Neural cell (in vitro differentiated cells): Measurements from ENCODE around the gene RTP5. TPM values are rescaled to one million over a fixed set of nuclear protein-coding genes. Genes with fewer than 3 reads are reported as not detected.

Source experiments
- H2AFZ ChIP-seq: fragments of 200-600, 300-800 bp; sonication (generic), shearing (Covaris generic); 2 replicates; pipeline ENCODE4 v1.6.0; 2014; ENCODE audit warnings: low read depth, mild to moderate bottlenecking, antibody characterized with exemption, low read length, moderate library complexity
- H3F3A ChIP-seq: fragments of 200-600 bp; shearing (Covaris generic); 2 replicates; pipeline ENCODE4 v1.6.1; 2016; ENCODE audit warnings: mild to moderate bottlenecking, moderate library complexity, mixed read lengths, antibody characterized with exemption, low read length; ENCODE audit not compliant: insufficient read depth, poor library complexity, severe bottlenecking
- H3K27ac ChIP-seq: fragments of 200-600, 300-800 bp; sonication (generic), shearing (Covaris generic); 2 replicates; pipeline ENCODE4 v1.5.1; 2014; ENCODE audit warnings: mild to moderate bottlenecking, low read length, moderate library complexity
- H3K27me3 ChIP-seq: fragments of 300-800, 200-600 bp; sonication (generic), shearing (Covaris generic); 2 replicates; pipeline ENCODE4 v1.6.0; 2014; ENCODE audit warnings: mild to moderate bottlenecking, low read depth, low read length, moderate library complexity; ENCODE audit not compliant: insufficient read depth
- H3K36me3 ChIP-seq: fragments of 300-800, 200-600 bp; sonication (generic), shearing (Covaris generic); 2 replicates; pipeline ENCODE4 v1.5.1; 2014; ENCODE audit warnings: mild to moderate bottlenecking, antibody characterized with exemption, low read length, moderate library complexity; ENCODE audit not compliant: insufficient read depth
- H3K4me2 ChIP-seq: fragments of 300-800, 200-600 bp; sonication (generic), shearing (Covaris generic); 2 replicates; pipeline ENCODE4 v1.6.0; 2014; ENCODE audit warnings: mild to moderate bottlenecking, low read length
- H3K4me3 ChIP-seq: fragments of 300-800, 200-600 bp; sonication (generic), shearing (Covaris generic); 2 replicates; pipeline ENCODE4 v1.5.1; 2014; ENCODE audit warnings: mild to moderate bottlenecking, low read length, moderate library complexity
- H3K79me2 ChIP-seq: fragments of 200-600 bp; shearing (Covaris generic); replicated peaks from 2 replicates; pipeline ENCODE4 v1.6.0; 2014; ENCODE audit warnings: mild to moderate bottlenecking, low read length, moderate library complexity; ENCODE audit not compliant: insufficient read depth
- H3K9ac ChIP-seq: fragments of 300-800, 200-600 bp; sonication (generic), shearing (Covaris generic); 2 replicates; pipeline ENCODE4 v1.6.1; 2016; ENCODE audit warnings: mild to moderate bottlenecking, low read length, mixed read lengths
- H3K9me2 ChIP-seq: fragments of 200-600 bp; shearing (Covaris generic); 2 replicates; pipeline ENCODE4 v1.6.1; 2016; ENCODE audit warnings: mild to moderate bottlenecking, low read length, mixed read lengths; ENCODE audit not compliant: insufficient read depth
- H3K9me3 ChIP-seq: fragments of 200-600, 300-800 bp; sonication (generic), shearing (Covaris generic); 2 replicates; pipeline ENCODE4 v1.6.1; 2016; ENCODE audit warnings: mild to moderate bottlenecking, mixed run types, low read length, moderate library complexity, mixed read lengths
- H4K20me1 ChIP-seq: fragments of 200-600 bp; shearing (Covaris generic); 2 replicates; pipeline ENCODE4 v1.6.1; 2016; ENCODE audit warnings: mild to moderate bottlenecking, mixed run types; ENCODE audit not compliant: insufficient read depth
- EP300 ChIP-seq: fragments of 450-650 bp; conservative IDR thresholded peaks from 2 replicates; pipeline ENCODE4 v1.6.1; 2014; ENCODE audit warnings: antibody characterized with exemption, mild to moderate bottlenecking, moderate library complexity; ENCODE audit not compliant: poor library complexity, severe bottlenecking
- EZH2 ChIP-seq: fragments of 200-600, 300-800 bp; shearing (Covaris generic), sonication (generic); IDR thresholded peaks from 2 replicates; pipeline ENCODE4 v1.6.1; 2014; ENCODE audit warnings: antibody characterized with exemption, low read length, borderline replicate concordance, mild to moderate bottlenecking; ENCODE audit not compliant: insufficient read depth, poor library complexity, severe bottlenecking
- MXI1 ChIP-seq: fragments of 450-650 bp; conservative IDR thresholded peaks from 2 replicates; pipeline ENCODE4 v1.6.1; 2014; ENCODE audit warnings: antibody characterized with exemption, mild to moderate bottlenecking; ENCODE audit not compliant: poor library complexity, severe bottlenecking
- POLR2AphosphoS5 ChIP-seq: IDR thresholded peaks from 2 replicates; pipeline ENCODE4 v1.6.1; 2012
- SMC3 ChIP-seq: fragments of 450-650 bp; conservative IDR thresholded peaks from 2 replicates; pipeline ENCODE4 v1.6.1; 2014; ENCODE audit warnings: antibody characterized with exemption, mild to moderate bottlenecking, moderate library complexity; ENCODE audit not compliant: poor library complexity
- TAF1 ChIP-seq: IDR thresholded peaks from 2 replicates; pipeline ENCODE4 v1.6.1; 2012; ENCODE audit warnings: low read depth
- polyA plus RNA-seq: library from polyadenylated mRNA; depleted of rRNA; stranded (reverse); fragments of >200 nt; gene quantifications from 2 replicates; pipeline ENCODE4 v1.2.3, GENCODE V29; 2014
- TF ChIP-seq, protein P1 (sequence below): IDR thresholded peaks from 2 replicates; pipeline ENCODE4 v1.6.1; 2012; ENCODE audit warnings: borderline replicate concordance

RTP5 gene
- polyA plus RNA-seq, 1 donor from 2014 or later: 1.8 TPM

DNA sequence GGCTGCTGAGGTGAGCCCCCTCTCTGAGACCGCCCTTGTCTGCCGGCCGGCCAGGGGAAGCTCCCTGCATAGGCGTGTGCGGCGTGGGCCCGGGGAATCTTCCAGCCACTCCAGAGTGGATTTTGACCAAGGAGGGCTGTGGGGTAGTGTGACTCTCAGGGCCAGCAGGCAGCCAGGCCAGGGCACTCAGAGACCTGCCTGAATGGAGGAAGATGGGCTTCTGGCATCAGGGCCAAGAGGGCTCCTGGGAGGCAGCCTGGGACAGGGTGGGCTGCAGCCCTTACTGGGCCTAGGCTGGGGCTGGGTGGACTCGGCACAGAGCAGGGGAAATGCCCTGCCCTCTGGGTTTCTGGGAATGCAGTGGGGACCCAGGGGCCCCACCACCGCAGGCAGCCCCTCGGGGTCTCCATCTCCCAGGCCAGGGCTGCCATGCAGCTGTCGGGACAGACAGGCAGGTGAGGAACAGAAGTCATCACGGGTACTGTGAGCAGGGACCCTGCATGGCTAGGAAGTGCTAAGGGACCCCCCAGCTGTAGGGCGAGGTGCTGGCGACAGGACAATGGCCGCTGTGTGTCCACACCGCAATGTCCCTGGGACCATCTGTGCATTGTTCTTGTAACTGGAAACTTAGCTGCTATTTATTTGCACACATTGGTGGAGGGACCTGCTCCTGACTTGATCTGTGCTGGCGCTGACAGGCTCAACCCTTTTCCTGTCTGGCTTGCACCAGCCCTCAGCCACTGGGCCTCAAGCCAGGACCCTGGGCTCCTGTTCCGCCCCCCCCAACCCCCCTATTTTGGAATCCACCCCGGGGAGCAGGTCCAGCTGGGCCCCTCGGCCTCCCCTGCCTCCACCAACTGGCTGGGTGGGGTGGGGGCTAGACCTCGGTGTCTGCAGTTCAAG is 14.9 kb upstream of the RTP5 start:
- Histone ChIP-seq H3K27me3 (no peaks in the 10 kb centered on the region), H3K9ac (no peak overlapping the region), H4K20me1 (no peaks in the 10 kb centered on the region), H2AFZ (no peak overlapping the region), H3K4me2 (no peak overlapping the region), H3F3A (no peaks in the 10 kb centered on the region), H3K36me3 (no peaks in the 10 kb centered on the region), H3K9me2 (no peaks in the 10 kb centered on the region), H3K9me3 (no peaks in the 10 kb centered on the region), H3K4me3 (no peak overlapping the region), H3K79me2 (no peaks in the 10 kb centered on the region), H3K27ac (no peak overlapping the region)
- TF ChIP-seq POLR2AphosphoS5: no peak
- TF ChIP-seq EP300: no peak
- TF ChIP-seq EZH2: no peak

GRCh38 chr2:241855245-241855887 is 14.2 kb upstream of the RTP5 start:
- H4K20me1 ChIP-seq: no peaks in the 10 kb centered on the region
- no peaks in the 10 kb centered on the region for H3F3A ChIP-seq
- H3K9ac ChIP-seq: no peak overlapping the region
- H3K27ac ChIP-seq: no peak overlapping the region
- no peaks in the 10 kb centered on the region for H3K79me2 ChIP-seq
- TF ChIP-seq, protein P1, sequence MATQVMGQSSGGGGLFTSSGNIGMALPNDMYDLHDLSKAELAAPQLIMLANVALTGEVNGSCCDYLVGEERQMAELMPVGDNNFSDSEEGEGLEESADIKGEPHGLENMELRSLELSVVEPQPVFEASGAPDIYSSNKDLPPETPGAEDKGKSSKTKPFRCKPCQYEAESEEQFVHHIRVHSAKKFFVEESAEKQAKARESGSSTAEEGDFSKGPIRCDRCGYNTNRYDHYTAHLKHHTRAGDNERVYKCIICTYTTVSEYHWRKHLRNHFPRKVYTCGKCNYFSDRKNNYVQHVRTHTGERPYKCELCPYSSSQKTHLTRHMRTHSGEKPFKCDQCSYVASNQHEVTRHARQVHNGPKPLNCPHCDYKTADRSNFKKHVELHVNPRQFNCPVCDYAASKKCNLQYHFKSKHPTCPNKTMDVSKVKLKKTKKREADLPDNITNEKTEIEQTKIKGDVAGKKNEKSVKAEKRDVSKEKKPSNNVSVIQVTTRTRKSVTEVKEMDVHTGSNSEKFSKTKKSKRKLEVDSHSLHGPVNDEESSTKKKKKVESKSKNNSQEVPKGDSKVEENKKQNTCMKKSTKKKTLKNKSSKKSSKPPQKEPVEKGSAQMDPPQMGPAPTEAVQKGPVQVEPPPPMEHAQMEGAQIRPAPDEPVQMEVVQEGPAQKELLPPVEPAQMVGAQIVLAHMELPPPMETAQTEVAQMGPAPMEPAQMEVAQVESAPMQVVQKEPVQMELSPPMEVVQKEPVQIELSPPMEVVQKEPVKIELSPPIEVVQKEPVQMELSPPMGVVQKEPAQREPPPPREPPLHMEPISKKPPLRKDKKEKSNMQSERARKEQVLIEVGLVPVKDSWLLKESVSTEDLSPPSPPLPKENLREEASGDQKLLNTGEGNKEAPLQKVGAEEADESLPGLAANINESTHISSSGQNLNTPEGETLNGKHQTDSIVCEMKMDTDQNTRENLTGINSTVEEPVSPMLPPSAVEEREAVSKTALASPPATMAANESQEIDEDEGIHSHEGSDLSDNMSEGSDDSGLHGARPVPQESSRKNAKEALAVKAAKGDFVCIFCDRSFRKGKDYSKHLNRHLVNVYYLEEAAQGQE: no peak
- TF ChIP-seq EP300 (no peak), EZH2 (no peak), POLR2AphosphoS5 (no peak)
- no peak overlapping the region for H3K4me2 ChIP-seq
- H2AFZ ChIP-seq: no peak overlapping the region
- no peaks in the 10 kb centered on the region for H3K9me2 ChIP-seq
- H3K27me3 ChIP-seq: no peaks in the 10 kb centered on the region
- no peaks in the 10 kb centered on the region for H3K36me3 ChIP-seq
- H3K9me3 ChIP-seq: no peaks in the 10 kb centered on the region
- H3K4me3 ChIP-seq: no peak overlapping the region

GRCh38 chr2:241855888-241856422 is 13.6 kb upstream of the RTP5 start:
- Histone ChIP-seq H3K9me2 (no peaks in the 10 kb centered on the region), H3K79me2 (no peaks in the 10 kb centered on the region), H3K9ac (no peak overlapping the region), H3K36me3 (no peaks in the 10 kb centered on the region), H3K4me3 (no peak overlapping the region), H3K27me3 (no peaks in the 10 kb centered on the region), H3K27ac (no peak overlapping the region), H2AFZ (no peak overlapping the region), H3K9me3 (no peaks in the 10 kb centered on the region), H3K4me2 (no peak overlapping the region), H3F3A (no peaks in the 10 kb centered on the region), H4K20me1 (no peaks in the 10 kb centered on the region)
- TF ChIP-seq POLR2AphosphoS5: no peak
- TF ChIP-seq EZH2: no peak
- no peak for TF ChIP-seq TAF1
- no peak for TF ChIP-seq SMC3
- TF ChIP-seq MXI1: no peak
- no peak for TF ChIP-seq EP300
- TF ChIP-seq, protein P1: no peak
